B cell (primary cell): ENCODE measurements around the gene YIF1A.

Source experiments
- CTCF ChIP-seq: fragments of 200-600 bp; IDR thresholded peaks from one replicate; pipeline ENCODE4 v1.8.0; 2022; ENCODE audit warnings: antibody characterized with exemption, mild to moderate bottlenecking
- EZH2 ChIP-seq: IDR thresholded peaks from 2 replicates; pipeline ENCODE4 v1.6.1; 2012; ENCODE audit warnings: borderline replicate concordance, low read depth, mild to moderate bottlenecking, moderate library complexity, low read length; ENCODE audit not compliant: insufficient read depth, poor library complexity, severe bottlenecking

GRCh38 chr11:66247801-66248200, 41.1 kb downstream of the YIF1A start:
- no peak for TF ChIP-seq CTCF
- no peak for TF ChIP-seq EZH2
